Dendritic cell treated with granulocyte-macrophage colony-stimulating factor and Interleukin-4, amounts not matched to agents 40 ng/mL and 50 ng/mL, for 4 days (primary cell): ENCODE measurements around the gene CLMN.
A peak's percentile ranks its signal among the peaks of the same experiment; 100 is the strongest.

ENCODE experiments used
- H3K27ac Mint-ChIP-seq: one replicate; pipeline ENCODE4 v1.8.0; 2022; ENCODE audit warnings: mild to moderate bottlenecking, mixed read lengths
- H3K27me3 Mint-ChIP-seq: one replicate; pipeline ENCODE4 v1.8.0; 2022; ENCODE audit warnings: mild to moderate bottlenecking, mixed read lengths
- H3K36me3 Mint-ChIP-seq: one replicate; pipeline ENCODE4 v1.8.0; 2022; ENCODE audit warnings: low read depth, mixed read lengths
- H3K4me1 Mint-ChIP-seq: one replicate; pipeline ENCODE4 v1.8.0; 2022; ENCODE audit warnings: low read depth, mixed read lengths
- H3K4me3 Mint-ChIP-seq: one replicate; pipeline ENCODE4 v1.8.0; 2022; ENCODE audit warnings: mild to moderate bottlenecking, moderate library complexity, mixed read lengths
- H3K9me3 Mint-ChIP-seq: one replicate; pipeline ENCODE4 v1.8.0; 2022; ENCODE audit warnings: mixed read lengths
- intact Hi-C: fragments of 100-400 bp; cut with micrococcal nuclease; formaldehyde crosslinking; loops from one replicate; pipeline ENCODE4 v1.15.0; 2022

CLMN gene, protein sequence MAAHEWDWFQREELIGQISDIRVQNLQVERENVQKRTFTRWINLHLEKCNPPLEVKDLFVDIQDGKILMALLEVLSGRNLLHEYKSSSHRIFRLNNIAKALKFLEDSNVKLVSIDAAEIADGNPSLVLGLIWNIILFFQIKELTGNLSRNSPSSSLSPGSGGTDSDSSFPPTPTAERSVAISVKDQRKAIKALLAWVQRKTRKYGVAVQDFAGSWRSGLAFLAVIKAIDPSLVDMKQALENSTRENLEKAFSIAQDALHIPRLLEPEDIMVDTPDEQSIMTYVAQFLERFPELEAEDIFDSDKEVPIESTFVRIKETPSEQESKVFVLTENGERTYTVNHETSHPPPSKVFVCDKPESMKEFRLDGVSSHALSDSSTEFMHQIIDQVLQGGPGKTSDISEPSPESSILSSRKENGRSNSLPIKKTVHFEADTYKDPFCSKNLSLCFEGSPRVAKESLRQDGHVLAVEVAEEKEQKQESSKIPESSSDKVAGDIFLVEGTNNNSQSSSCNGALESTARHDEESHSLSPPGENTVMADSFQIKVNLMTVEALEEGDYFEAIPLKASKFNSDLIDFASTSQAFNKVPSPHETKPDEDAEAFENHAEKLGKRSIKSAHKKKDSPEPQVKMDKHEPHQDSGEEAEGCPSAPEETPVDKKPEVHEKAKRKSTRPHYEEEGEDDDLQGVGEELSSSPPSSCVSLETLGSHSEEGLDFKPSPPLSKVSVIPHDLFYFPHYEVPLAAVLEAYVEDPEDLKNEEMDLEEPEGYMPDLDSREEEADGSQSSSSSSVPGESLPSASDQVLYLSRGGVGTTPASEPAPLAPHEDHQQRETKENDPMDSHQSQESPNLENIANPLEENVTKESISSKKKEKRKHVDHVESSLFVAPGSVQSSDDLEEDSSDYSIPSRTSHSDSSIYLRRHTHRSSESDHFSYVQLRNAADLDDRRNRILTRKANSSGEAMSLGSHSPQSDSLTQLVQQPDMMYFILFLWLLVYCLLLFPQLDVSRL

DNA sequence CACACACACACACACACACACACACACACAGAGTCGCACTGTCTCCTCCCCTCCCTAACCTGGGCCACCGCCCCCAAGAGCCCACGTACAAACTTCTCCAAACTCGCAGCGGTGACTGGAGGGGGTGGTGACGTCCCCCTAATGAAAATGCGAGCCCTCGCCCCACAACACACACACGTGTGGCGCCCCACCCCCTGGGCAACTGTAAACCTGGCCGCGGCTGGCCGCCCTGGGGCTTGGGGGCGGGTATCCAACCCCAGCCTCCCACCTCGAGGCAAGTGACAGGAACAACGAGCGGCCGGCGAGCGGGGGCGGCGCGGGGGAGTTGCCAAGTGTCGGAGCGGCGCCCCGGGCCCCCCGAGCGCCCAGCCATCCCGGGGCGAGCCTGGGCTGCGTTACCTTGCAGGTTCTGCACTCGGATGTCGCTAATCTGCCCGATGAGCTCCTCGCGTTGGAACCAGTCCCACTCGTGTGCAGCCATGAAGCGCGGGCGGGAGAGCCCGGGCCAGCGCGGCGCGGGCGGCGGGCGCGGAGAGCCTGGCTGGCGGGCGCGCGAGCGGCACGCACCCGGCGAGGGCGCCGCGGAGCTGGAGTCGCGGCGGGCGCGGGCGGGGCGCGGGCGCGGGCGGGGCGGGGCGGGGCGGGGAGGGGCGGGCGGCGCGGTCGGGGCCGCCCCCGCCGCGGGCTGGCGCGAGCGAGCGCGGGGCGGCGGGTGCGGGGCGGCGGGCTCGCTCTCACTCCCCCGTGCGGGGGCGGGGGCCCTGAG, at the start of gene CLMN:
Gene CLMN, minus strand, starts transcription at position 597 of the 766 bp plus-strand sequence. Its CDS starts 116 bp downstream, at position 481.
- Mint-ChIP-seq H3K27me3 (peaks cover 7% of the 10 kb centered on the region), H3K9me3 (no peaks in the 10 kb centered on the region), H3K4me1 (peaks cover 89% of the 10 kb centered on the region), H3K36me3 (peaks cover 6% of the 10 kb centered on the region), H3K4me3 (peak within 1 kb of the TSS; percentile 85), H3K27ac (peak within 1 kb of the TSS; percentile 79)
- intact Hi-C loops: loop anchor here (5.0 to 10.0 kb wide), 3 partner anchors 62 to 205 kb away; partner anchors contain the start of gene DICER1

DNA sequence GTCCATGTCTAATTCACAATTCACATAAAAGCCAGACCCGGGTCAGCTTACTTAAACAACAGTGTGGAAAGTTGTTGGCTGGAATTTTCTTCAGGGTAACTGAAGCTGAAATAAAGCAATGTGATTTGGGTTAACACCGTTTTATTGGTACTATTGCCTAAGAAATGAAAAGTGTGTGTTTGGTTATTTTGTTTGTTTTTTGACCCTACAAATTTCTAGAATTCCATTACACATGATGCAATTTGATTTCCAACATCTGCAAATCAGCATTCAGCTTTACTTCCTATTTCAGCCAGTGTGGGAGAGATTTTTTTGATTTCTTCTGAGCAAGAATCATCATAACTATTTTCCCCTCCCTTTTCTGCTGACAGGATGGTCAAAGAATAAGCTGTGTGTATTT, 45.7 kb upstream of the CLMN start:
- Mint-ChIP-seq H3K4me3 (no peak overlapping the region), H3K27me3 (peaks cover 45% of the 10 kb centered on the region), H3K9me3 (no peaks in the 10 kb centered on the region), H3K4me1 (peaks cover 8% of the 10 kb centered on the region), H3K27ac (no peak overlapping the region), H3K36me3 (no peaks in the 10 kb centered on the region)
- intact Hi-C loops: loop anchor here (10.0 kb wide), 1 partner anchor 81 kb away; no protein-coding TSS in a partner anchor

DNA sequence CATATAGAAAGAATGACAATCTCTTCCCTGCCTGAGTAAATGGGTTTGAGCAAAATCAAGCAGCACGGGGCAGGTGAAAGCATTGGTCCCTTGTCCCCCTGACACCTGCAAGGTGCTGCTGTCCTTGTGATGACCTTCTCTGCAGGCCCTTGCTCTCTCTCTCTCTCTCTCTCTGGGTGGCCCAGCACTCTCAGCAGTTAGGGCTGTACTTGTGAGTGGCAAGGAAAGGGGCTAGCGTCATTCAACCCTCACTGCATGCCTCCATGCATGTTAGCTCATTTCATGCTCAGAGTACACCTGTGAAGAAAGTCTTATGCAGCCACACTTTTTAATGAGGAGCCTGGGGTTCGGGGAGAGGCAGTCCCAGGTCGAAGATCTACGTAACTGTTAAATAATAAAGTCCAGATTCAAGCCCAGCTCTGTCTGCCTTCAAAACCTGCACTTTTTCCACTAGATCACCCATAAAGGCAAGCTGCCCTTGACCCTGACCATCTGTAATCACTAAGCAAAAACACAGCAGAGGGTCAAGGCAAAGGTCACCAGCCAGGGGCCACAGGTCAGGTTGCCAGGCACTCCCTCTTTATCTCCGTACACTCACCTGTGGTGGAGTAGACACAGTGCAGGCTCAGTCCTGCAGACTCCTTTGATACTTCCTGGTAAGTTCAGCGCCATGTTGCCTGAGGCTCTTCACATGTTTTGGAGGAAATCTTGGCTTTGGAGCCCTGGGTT, 44.9 kb upstream of the CLMN start:
- H3K36me3 Mint-ChIP-seq: no peaks in the 10 kb centered on the region
- peaks cover 8% of the 10 kb centered on the region for H3K4me1 Mint-ChIP-seq
- peaks cover 53% of the 10 kb centered on the region for H3K27me3 Mint-ChIP-seq
- H3K9me3 Mint-ChIP-seq: no peaks in the 10 kb centered on the region
- no peak overlapping the region for H3K4me3 Mint-ChIP-seq
- intact Hi-C loops: loop anchor here (10.0 kb wide), 1 partner anchor 80 kb away; no protein-coding TSS in a partner anchor
- no peak overlapping the region for H3K27ac Mint-ChIP-seq

DNA sequence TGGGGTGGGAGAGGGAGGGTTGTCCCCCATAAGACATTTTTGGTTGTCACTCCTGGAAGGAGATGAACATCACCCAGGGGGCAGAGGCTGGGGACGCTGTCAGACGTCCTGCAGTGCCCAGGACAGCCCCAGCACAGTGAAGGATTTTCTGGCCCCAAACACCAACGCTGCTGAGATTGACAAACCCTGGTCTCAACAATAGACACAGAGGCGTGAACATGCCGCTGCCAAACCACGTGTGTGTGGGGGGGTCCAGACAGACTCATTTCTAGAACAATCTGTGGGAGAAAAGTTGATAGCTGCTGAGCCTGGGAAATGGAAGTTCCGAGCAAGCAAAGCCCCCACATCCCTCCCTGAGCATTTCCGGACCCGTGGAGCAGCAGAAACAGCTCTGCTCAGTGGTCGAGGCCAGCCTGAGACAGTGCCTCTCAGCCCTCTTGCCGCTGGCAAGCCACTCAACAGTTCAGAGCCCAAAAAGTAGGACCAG, 43.8 kb upstream of the CLMN start:
- no peaks in the 10 kb centered on the region for H3K9me3 Mint-ChIP-seq
- H3K36me3 Mint-ChIP-seq: no peaks in the 10 kb centered on the region
- peaks cover 8% of the 10 kb centered on the region for H3K4me1 Mint-ChIP-seq
- H3K27me3 Mint-ChIP-seq: peaks cover 61% of the 10 kb centered on the region
- intact Hi-C loops: loop anchor here (10.0 kb wide), 1 partner anchor 79 kb away; no protein-coding TSS in a partner anchor
- H3K4me3 Mint-ChIP-seq: no peak overlapping the region
- H3K27ac Mint-ChIP-seq: no peak overlapping the region

DNA sequence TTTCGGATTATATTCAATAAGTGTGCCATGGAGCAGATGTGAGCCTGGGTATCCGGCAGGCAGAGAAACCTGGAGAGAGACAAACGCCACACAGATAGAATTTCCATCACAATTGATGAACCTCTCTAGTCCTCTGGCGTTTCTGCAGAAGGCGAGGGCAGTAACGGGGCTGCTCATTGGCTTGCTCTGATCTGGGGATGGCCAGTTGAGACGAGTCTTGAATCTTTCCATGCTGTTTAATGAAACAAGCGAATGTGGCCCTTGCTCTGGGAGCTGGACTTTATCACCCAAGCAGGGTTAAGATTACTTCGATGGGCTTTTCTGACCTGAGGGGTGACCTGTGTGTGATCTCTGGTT, 42.4 kb upstream of the CLMN start:
- H3K27me3 Mint-ChIP-seq: peaks cover 63% of the 10 kb centered on the region
- H3K36me3 Mint-ChIP-seq: no peaks in the 10 kb centered on the region
- intact Hi-C loops: loop anchor here (10.0 kb wide), 1 partner anchor 77 kb away; no protein-coding TSS in a partner anchor
- no peaks in the 10 kb centered on the region for H3K9me3 Mint-ChIP-seq
- no peak overlapping the region for H3K4me3 Mint-ChIP-seq
- no peak overlapping the region for H3K27ac Mint-ChIP-seq
- H3K4me1 Mint-ChIP-seq: peaks cover 8% of the 10 kb centered on the region

DNA sequence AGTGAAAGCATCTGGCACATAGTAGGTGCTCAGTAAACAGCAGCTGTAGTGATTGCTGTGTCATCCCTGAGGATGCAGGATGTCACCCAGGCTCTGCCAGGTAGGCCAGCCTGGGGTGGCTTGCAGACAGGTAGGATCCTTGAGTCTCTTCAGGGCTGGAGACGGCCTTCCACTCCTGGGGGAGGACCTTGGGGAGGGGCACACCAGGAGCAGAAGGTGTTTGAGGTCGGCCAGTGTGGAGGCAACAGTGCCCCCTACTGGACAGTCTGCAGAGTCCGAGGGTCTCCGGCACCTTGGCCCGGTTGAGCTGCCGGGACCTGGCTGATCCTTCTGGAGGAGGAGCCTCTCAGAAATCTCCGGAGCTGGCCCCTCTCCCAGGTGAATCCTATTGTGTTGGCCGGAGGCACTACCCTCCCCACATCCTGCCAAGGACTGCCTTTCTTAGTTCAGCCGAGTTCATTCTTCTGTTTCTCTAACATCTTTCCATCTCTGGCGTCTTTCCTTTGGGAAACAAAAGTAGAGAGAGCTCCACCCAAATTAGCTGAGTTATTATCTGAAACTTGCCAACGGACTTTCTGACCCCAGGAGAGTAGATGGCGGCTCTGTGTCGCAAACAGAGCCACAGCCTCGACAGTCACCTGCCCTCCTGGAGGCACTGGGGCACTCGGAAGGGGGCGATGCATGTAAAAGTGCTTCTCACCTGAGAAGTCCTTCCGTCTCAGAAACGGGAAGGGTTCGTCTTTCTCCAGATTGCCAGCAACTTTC, 41.8 kb upstream of the CLMN start:
- intact Hi-C loops: loop anchor here (10.0 kb wide), 1 partner anchor 77 kb away; no protein-coding TSS in a partner anchor
- no peak overlapping the region for H3K4me3 Mint-ChIP-seq
- no peaks in the 10 kb centered on the region for H3K36me3 Mint-ChIP-seq
- H3K9me3 Mint-ChIP-seq: no peaks in the 10 kb centered on the region
- peaks cover 8% of the 10 kb centered on the region for H3K4me1 Mint-ChIP-seq
- H3K27me3 Mint-ChIP-seq: peaks cover 62% of the 10 kb centered on the region
- no peak overlapping the region for H3K27ac Mint-ChIP-seq

DNA sequence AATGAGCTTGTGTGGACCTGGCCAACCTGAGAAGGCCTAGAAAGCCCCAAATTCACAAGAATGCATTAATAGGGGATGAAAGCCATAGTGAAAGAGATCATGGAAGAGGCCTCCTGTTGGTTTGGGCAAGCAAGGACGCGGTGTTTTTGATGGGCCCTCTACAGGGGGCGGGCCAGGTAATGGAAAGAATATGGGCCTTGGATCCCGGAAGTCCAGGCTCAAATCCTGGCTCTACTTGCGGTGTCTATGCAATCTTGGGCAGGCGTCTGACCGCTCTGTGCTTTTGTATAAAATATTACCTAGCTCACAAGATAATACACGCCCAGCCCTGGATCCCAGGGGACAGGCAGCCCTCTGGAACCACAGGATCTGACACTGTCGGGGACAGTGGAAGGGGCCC, 41.1 kb upstream of the CLMN start:
- Mint-ChIP-seq H3K27ac (no peak overlapping the region), H3K36me3 (no peaks in the 10 kb centered on the region), H3K9me3 (no peaks in the 10 kb centered on the region), H3K27me3 (peaks cover 59% of the 10 kb centered on the region), H3K4me3 (no peak overlapping the region), H3K4me1 (peaks cover 8% of the 10 kb centered on the region)
- intact Hi-C loops: loop anchor here (10.0 kb wide), 1 partner anchor 76 kb away; no protein-coding TSS in a partner anchor

DNA sequence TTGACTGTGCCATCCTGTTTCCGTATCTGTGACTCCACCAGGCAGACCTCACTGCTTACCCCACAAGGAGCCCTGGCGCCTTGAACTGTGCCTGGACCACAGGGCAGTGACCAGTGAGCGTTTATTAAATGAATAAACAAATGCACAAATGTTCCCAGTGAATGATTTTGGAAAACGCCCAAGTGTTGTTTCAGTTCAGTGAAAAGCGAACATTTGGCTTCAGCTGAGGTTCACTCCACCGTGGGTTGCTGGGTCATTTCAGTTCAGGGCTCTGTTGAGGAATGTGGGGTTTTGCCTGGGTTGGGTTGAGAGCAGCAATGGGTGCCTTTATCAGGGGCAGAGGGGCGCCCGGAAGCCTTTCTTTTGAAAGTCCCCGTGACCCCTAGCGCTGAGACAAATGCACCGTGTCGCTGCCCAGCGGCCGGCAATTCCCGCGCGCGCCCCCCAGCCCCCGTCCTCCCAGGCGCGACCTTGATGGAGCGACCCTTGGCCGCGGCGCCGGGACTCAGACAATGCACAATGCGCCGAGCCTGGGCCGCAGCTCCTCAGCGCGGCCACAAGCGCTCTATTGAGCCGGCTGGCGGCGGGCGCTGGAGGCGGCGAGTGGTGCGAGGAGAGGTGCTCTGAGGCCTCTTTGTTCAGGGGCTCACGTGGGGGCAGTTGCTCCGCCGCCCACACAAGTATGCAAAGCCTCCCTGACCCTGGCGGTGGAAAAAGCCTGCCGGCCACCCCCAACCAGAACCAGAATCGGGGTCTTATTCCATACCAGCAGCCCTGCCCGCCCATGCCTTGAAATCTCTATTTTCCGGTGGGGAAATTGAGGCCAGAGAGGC, 40.5 kb upstream of the CLMN start:
- H3K4me1 Mint-ChIP-seq: peaks cover 8% of the 10 kb centered on the region
- intact Hi-C loops: loop anchor here (10.0 kb wide), 1 partner anchor 75 kb away; no protein-coding TSS in a partner anchor
- no peak overlapping the region for H3K27ac Mint-ChIP-seq
- H3K4me3 Mint-ChIP-seq: no peak overlapping the region
- peaks cover 58% of the 10 kb centered on the region for H3K27me3 Mint-ChIP-seq
- H3K9me3 Mint-ChIP-seq: no peaks in the 10 kb centered on the region
- H3K36me3 Mint-ChIP-seq: no peaks in the 10 kb centered on the region

DNA sequence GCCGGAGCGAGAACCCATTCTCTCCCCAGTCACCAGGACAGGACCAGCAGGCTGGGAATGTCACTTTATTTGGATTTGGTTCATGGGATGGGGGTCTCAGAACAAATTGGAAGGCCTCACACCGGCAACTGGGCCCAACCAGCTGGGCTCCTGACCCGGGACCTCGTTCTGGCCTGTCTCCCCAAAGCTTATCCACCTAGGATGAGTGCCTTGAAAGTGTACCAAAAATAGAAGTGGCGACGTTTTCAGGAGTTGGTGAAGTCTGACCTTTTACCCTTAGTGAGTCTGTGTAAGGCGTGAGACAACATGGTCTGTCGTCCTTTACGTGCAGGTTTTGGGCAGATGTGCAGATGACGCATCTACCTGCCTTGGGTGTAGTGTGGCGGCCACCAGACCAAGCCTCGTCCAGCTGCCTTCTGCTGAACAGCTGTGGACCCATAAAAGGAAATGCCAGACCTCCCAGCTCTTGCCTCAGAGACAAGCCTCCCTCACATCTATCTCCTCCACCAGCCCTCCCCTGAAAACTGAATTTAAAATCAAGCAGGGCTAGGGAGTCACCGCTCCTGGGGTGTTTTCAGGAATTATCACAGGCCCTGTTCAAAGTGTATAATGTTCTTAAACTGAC, 36.6 kb upstream of the CLMN start:
- H3K4me1 Mint-ChIP-seq: peaks cover 8% of the 10 kb centered on the region
- no peaks in the 10 kb centered on the region for H3K36me3 Mint-ChIP-seq
- H3K27ac Mint-ChIP-seq: no peak overlapping the region
- no peak overlapping the region for H3K4me3 Mint-ChIP-seq
- peaks cover 35% of the 10 kb centered on the region for H3K27me3 Mint-ChIP-seq
- intact Hi-C loops: no loop called here
- H3K9me3 Mint-ChIP-seq: peaks cover 9% of the 10 kb centered on the region

DNA sequence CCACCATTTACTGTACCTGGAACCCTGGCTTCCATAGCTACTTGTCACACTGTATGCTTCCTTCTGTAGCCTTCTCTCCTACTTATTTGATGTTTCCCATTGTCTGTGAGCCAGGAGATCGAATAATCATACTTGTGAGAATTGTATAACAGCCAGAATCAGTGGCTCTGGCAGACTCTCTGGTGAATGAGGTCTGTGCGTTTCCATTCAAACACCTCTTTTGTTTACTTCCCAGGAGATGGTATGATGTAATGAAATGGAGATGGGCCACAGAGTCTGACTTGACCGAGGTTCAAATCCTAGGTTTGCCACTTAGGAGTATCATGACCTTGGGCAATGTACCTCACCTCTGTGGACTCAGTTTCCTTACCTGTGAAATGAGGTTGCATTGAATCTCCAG, 35.7 kb upstream of the CLMN start:
- intact Hi-C loops: no loop called here
- peaks cover 5% of the 10 kb centered on the region for H3K4me1 Mint-ChIP-seq
- H3K27ac Mint-ChIP-seq: no peak overlapping the region
- H3K9me3 Mint-ChIP-seq: peaks cover 9% of the 10 kb centered on the region
- H3K4me3 Mint-ChIP-seq: no peak overlapping the region
- peaks cover 26% of the 10 kb centered on the region for H3K27me3 Mint-ChIP-seq
- no peaks in the 10 kb centered on the region for H3K36me3 Mint-ChIP-seq

DNA sequence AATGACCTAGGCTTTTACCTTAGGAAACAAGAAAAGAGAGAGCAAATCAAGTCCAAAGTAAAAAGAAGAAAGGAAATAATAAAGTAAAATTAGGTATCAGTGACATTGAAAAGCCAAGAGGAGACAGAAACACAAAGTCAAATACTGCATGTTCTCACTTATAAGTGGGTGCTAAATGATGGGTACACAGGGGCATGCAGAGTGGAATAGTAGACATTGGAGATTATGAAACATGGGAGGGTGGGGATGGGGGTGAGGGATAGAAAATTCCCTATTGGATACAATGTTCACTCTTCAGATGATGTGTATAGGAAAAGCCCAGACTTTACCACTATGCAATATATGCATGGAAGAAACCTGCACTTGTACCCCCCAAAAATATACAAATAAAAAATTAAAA, 35.1 kb upstream of the CLMN start:
- H3K9me3 Mint-ChIP-seq: peaks cover 9% of the 10 kb centered on the region
- H3K4me3 Mint-ChIP-seq: no peak overlapping the region
- H3K4me1 Mint-ChIP-seq: peaks cover 5% of the 10 kb centered on the region
- H3K27ac Mint-ChIP-seq: no peak overlapping the region
- H3K36me3 Mint-ChIP-seq: no peaks in the 10 kb centered on the region
- intact Hi-C loops: no loop called here
- H3K27me3 Mint-ChIP-seq: peaks cover 22% of the 10 kb centered on the region
